ENCODE measurements around the gene DNHD1. TPM values are rescaled to one million over a fixed set of nuclear protein-coding genes. Genes with fewer than 3 reads are reported as not detected.

DNHD1 gene
- total and polyA plus RNA-seq, 2 of the 13 experiments (the other 11 are each of a cell fraction or from before 2014, with no cell fraction given), result 2.7 to 9.3 TPM

DNA sequence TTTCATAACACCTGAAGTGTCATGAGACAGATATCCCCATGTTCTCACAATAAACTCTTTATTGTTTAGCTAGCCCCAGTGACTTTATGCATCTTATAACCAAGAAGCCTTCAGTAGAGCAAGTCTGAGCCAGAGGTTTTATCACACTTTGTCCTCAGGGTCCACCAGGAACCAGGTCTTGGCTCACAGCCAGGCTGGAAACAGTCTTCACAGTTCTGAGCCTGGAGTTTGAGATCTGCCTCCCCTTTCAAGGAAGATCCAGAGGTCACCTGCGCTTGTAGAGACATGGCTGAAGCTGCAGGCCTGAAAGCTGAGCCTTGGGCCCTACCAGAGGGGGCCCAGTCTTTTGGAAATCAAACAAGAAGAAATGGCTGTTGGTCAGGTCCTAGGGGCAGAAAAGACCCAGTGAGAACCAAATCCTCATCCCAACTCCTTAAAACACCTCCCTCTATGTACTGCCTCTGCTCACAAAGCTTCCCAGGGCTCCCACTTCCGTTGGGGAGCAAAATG is 102.9 kb downstream of the DNHD1 start:
- H3K9ac ChIP-seq (ENCODE audit: insufficient read depth, low read depth, low read length), result no peak overlapping the region
- no peak overlapping the region for H3K27ac ChIP-seq (ENCODE audit: extremely low read length, insufficient read depth, low read length)
- no peak overlapping the region for H3K4me3 ChIP-seq (replicated peaks in 1 of 3; ENCODE audit: insufficient read depth in 1 of 3, low read depth in 2 of 3, low read length in 3 of 3)
- in situ Hi-C loops (cut with HindIII; ENCODE audit: extremely low pct_ligation_motif_present, low pct_unique_long_range_greater_than_20kb) (loop anchor here (10.0 kb wide), 1 partner anchor 115 kb away; the partner anchor contains the start of genes ARFIP2 and TIMM10B), intact Hi-C loops (cut with micrococcal nuclease; ENCODE audit: unreplicated experiment) (loop anchor here (5.0 kb wide), 2 partner anchors 67 to 68 kb away; no protein-coding TSS in a partner anchor)
- FAIRE-seq (no peak), DNase-seq (ENCODE audit: low spot score) (no peak), ATAC-seq (no peak)
- H4K20me1 ChIP-seq (ENCODE audit: insufficient read depth, low read length), result no peaks in the 10 kb centered on the region
- H3K4me2 ChIP-seq (ENCODE audit: low read depth, low read length), result no peak overlapping the region
- no TSS peak for BruUV-seq (replicated peaks)
- H3K9me3 ChIP-seq (ENCODE audit: low read length), result no peaks in the 10 kb centered on the region
- WGBS (ENCODE audit: low lambda C conversion rate), result 100% methylated on average over 2 of the region's 2 CpGs
- H3K36me3 ChIP-seq (replicated peaks in 1 of 2; ENCODE audit: control insufficient read depth in 1 of 2, insufficient read depth in 2 of 2, low read length in 2 of 2), result peaks cover 12 to 24% of the 10 kb centered on the region in 2 experiments
- no peak overlapping the region for H2AFZ ChIP-seq (ENCODE audit: low read length)
- H3K4me1 ChIP-seq (ENCODE audit: insufficient read depth, low read length), result peaks cover 45% of the 10 kb centered on the region
- H3K79me2 ChIP-seq (ENCODE audit: insufficient read depth, low read length), result peaks cover 27% of the 10 kb centered on the region
- POLR2A ChIA-PET, result no interaction called here
- CTCF ChIA-PET (ENCODE audit: low intra/inter-chr PET ratio, low total read pairs), result no interaction called here
- H3K27me3 ChIP-seq (ENCODE audit: control insufficient read depth in 1 of 2, insufficient read depth in 2 of 2, low read length in 2 of 2), result no peaks in the 10 kb centered on the region; a peak in 1 of 5 replicates
- TF ChIP-seq CEBPB (IDR thresholded peaks at IDR 0.05; ENCODE audit: borderline replicate concordance, low read depth, low read length) (no peak), ERF (CRISPR knock-in tag; IDR thresholded peaks at IDR 0.05) (no peak), NFRKB (IDR thresholded peaks at IDR 0.05) (no peak), REPIN1 (CRISPR knock-in tag; IDR thresholded peaks at IDR 0.05; ENCODE audit: borderline replicate concordance, low read depth) (no peak), ZNF441 (CRISPR knock-in tag; IDR thresholded peaks at IDR 0.05; ENCODE audit: borderline replicate concordance) (no peak), CBFB (CRISPR knock-in tag; IDR thresholded peaks at IDR 0.05) (no peak), HOXA3 (CRISPR knock-in tag; IDR thresholded peaks at IDR 0.05) (no peak), ZNF550 (CRISPR knock-in tag; IDR thresholded peaks at IDR 0.05; ENCODE audit: borderline replicate concordance) (no peak), CCAR2 (optimal IDR thresholded peaks at IDR 0.05; ENCODE audit: low read depth, low read length) (no peak), GATA4 (IDR thresholded peaks at IDR 0.05; ENCODE audit: borderline replicate concordance, low read depth) (no peak), FOSL1 (CRISPR knock-in tag; IDR thresholded peaks at IDR 0.05; ENCODE audit: borderline replicate concordance) (no peak)
- TF ChIP-seq, protein P1, sequence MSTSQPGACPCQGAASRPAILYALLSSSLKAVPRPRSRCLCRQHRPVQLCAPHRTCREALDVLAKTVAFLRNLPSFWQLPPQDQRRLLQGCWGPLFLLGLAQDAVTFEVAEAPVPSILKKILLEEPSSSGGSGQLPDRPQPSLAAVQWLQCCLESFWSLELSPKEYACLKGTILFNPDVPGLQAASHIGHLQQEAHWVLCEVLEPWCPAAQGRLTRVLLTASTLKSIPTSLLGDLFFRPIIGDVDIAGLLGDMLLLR (CRISPR knock-in tag; IDR thresholded peaks at IDR 0.05), result no peak
- TF ChIP-seq, protein P2, sequence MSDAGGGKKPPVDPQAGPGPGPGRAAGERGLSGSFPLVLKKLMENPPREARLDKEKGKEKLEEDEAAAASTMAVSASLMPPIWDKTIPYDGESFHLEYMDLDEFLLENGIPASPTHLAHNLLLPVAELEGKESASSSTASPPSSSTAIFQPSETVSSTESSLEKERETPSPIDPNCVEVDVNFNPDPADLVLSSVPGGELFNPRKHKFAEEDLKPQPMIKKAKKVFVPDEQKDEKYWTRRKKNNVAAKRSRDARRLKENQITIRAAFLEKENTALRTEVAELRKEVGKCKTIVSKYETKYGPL (CRISPR knock-in tag; IDR thresholded peaks at IDR 0.05), result no peak
- TF ChIP-seq, protein P3, sequence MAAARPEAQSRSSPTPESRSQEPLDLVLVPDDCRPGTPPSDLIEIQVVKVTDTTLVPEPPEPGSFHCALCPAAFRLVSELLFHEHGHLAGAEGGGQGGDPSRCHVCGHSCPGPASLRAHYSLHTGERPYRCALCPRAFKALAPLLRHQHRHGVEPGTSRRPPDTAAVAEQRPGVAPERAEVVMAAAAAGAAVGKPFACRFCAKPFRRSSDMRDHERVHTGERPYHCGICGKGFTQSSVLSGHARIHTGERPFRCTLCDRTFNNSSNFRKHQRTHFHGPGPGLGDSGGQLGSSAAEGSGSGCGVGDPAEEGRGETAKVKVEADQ (CRISPR knock-in tag; IDR thresholded peaks at IDR 0.05; ENCODE audit: borderline replicate concordance), result no peak
- TF ChIP-seq, protein P4, sequence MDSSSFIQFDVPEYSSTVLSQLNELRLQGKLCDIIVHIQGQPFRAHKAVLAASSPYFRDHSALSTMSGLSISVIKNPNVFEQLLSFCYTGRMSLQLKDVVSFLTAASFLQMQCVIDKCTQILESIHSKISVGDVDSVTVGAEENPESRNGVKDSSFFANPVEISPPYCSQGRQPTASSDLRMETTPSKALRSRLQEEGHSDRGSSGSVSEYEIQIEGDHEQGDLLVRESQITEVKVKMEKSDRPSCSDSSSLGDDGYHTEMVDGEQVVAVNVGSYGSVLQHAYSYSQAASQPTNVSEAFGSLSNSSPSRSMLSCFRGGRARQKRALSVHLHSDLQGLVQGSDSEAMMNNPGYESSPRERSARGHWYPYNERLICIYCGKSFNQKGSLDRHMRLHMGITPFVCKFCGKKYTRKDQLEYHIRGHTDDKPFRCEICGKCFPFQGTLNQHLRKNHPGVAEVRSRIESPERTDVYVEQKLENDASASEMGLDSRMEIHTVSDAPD (CRISPR knock-in tag; IDR thresholded peaks at IDR 0.05), result no peak

Measured in HepG2 (cell line).